Stimulated activated CD8-positive, alpha-beta memory T cell treated with anti-CD3 and anti-CD28 coated beads, Interleukin-12 subunit alpha, Interleukin-12 subunit beta, amount 100 ng/mL, for 24 hours (primary cell): Measurements from ENCODE around the gene PRKAR2B.
"Not testable (repeated sequence)": the region's sequence is repeated elsewhere in the genome, so short reads cannot be mapped to it uniquely, and the experiment has no call there.

ENCODE experiments used
- DNase-seq: peaks from one replicate; pipeline ENCODE4 v3.0.0-alpha.2; 2020; ENCODE audit errors: extremely low read depth

The PRKAR2B gene

DNA sequence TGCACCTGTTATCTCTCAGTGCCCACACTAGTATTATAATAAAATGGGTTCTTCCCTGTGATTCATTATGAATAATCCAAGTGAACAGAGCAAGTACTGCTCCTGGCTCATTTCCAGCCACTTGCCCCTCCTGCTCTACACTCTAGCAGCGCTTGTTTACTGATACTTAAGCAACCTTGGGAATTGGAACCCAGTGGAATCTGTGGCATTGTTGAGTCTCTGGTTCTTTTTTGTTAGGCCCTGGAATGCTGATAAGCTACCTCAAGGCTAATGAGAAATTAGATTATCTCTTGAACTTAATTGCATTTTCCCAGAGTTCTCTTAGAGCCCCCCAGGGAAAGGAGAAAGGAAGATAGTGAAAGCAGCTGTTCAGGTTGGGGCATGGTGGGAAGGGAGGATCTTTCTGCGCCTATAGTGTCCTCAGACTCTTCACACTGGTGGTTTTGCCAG, 34.0 kb downstream of the PRKAR2B start:
- DNase-seq, result no peak

DNA sequence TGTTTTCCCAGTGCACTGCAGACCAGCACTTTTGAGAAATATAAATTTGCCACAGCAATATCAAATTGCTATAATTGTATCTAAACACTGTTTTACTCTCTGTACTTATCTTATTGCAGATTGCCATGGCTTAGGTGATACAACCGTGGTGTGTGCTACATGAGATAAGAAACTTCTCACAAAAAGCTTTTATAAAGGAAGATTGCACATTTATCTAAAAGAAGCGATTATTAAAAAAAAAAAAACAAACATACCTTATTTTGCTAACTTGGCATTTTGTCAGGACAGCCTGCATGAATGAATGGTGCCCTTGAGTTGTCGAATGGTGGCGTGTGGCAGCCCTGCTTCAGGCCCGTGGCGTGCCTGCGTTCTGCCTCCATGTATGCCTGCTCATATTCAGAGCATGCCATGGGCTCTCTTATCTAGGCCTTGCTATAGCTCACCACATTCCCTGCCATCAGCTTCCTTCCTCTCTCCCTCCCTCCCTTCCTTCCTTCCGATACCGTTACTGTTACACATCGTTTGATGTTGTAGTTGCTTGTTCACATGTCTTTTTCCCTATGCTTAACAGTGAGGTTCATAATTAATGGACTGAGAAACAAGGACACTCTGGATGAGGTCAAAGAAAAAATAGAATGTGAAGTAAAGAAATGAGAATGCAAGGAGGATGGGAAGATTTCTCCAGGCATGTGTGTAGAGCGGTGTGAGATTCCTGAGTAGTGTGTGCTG, 34.9 kb downstream of the PRKAR2B start:
- DNase-seq, result no peak

DNA sequence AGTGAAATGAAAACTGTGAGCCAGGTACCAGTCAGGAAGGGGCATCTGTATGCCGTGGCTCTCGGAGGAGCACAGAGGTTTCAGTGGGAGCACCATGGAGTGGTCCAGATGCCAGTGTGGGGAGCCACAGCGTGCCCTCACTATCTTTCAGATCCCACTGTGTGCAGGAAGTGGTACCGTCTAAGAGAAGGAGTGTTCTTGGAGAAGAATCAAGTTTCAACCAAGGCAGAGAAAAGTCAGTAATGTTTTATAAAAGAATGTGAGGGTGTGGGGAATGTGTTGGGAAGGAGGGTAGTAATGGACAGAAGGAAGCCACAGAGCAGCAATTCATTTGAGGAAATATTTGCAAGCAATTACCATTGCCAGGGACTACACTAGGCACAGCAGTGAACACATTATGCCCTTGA, 35.6 kb downstream of the PRKAR2B start:
- DNase-seq, result no peak

DNA sequence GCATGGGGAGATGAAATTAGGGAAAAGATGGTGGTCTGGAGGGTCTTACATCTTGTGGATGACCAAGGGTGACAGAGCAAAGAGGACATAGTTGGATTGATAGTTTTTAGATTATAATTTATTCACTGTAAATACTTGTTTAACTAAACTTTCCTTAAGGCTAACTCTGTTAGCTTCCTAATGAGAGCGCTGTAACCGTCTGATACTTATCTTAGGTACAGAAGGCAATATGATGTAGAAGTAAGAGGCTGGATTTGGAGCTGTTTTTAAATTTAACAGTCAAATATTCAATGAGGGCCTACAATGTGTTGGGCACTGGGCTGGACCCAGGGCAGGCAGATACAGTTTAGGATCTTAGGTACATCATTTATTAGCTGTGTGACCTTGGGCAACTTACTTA, 36.0 kb downstream of the PRKAR2B start:
- no peak for DNase-seq

DNA sequence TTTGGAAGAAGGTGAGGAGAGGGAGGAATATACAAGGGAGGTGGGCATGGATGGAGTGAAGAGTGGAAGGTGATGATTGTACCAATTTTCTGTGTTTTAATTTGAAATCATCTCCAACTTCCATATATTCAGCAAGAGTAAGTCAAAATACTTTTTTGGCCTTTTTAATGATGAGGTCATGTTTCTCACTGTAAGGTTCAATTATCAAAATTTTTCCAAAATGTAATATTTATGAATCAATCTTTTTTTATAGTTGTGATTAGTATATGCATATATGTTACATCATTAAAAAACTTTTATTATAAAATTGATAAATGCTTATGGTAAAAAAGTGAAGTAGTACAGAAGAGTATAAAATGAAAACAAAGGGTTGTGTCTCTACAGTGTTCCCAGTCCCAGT, 40.7 kb downstream of the PRKAR2B start:
- no peak for DNase-seq

DNA sequence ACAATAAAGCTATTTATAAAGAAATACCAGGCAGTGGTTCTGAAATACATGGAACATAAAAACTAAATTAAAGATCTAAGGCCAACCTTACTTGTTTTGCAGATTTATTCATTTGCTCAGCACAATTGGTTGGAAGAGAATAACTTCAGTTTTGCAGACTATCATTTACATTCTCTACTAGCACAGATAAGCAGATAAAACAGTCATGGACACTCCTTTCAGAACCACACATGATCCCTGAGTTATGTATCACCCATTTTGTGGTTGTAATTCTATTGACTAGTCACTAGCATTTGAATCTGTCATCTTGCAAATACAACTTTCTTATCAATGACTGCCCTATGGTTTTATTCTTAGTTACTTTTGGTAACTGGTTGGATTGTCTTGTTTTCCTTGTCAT, 45.1 kb downstream of the PRKAR2B start:
- no peak for DNase-seq

DNA sequence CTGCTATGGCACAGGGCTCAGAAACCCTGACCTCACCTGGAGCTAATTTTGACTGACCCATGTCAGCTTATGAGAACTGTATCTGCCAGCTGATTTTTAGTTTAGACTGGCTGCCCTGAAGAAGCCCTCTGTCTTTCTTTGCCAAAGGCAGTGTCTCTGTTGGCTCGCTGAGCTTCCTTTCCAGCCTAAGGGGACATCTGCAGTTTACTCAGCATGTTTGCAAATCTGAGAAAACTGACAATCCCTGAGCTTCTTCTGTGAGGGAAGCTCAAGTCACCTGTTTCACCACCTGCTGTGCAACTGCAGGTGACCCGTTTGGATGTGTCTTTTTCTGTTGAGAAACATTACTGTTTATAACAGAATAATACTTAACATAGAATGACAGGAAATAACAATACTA, 46.0 kb downstream of the PRKAR2B start:
- DNase-seq, result no peak

DNA sequence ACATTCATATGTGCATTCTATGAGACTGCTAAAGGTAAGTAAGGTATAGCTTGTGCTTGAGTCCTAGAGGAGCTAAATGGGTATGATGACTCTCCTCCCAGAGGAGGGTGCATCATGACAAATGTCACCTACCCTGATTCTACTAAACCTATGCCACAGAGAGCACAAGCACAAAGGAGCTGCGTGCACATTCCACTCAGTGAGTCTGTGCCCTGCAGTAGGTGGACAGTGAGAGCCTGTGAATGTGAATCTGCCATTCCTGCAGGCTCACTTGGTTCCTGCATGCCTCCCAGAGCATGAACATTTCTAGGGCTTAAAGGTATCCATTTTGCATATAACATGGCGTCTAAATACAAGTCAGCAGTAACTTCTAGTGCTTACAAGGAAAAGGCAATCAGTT, 46.8 kb downstream of the PRKAR2B start:
- DNase-seq, result no peak

DNA sequence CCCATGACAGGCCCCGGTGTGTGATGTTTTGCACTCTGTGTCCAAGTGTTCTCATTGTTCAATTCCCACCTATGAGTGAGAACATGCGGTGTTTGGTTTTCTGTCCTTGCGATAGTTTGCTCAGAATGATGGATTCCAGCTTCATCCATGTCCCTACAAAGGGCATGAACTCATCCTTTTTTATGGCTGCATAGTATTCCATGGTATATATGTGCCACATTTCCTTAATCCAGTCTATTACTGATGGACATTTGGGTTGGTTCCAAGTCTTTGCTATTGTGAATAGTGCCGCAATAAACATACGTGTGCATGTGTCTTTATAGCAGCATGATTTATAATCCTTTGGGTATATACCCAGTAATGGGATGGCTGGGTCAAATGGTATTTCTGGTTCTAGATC, 49.2 kb downstream of the PRKAR2B start:
- DNase-seq, result not testable (repeated sequence)

DNA sequence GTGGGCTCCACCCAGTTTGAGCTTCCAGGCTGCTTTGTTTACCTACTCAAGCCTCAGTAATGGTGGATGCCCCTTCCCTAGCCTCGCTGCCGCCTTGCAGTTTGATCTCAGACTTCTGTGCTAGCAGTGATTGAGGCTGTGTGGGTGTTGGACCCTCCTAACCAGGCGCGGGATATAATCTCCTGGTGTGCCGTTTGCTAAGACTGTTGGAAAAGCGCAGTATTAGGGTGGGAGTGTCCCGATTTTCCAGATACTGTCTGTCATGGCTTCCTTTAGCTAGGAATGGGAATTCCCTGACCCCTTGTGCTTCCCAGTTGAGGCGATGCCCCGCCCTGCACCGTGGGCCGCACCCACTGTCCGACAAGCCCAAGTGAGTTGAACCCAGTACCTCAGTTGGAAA, 54.6 kb downstream of the PRKAR2B start:
- DNase-seq, result not testable (repeated sequence)

DNA sequence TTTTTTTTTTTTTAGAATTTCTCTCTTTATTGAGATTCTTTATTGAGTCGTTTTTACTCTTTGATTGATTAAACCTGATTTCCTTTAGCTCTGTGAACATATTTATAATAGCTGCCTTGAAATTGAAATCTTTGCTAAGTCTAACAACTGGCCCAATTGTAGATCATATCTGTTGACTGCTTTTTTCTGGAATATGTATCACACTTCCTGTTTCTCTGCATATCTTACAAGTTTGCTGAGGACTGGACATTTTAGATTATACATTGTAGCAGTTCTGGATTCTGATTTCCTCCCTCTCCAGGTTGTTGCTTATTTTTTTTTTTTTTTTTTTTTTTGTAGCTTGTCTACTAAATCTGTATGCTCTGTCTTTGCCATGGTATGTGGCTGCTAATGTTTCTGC, 56.3 kb downstream of the PRKAR2B start:
- no peak for DNase-seq

DNA sequence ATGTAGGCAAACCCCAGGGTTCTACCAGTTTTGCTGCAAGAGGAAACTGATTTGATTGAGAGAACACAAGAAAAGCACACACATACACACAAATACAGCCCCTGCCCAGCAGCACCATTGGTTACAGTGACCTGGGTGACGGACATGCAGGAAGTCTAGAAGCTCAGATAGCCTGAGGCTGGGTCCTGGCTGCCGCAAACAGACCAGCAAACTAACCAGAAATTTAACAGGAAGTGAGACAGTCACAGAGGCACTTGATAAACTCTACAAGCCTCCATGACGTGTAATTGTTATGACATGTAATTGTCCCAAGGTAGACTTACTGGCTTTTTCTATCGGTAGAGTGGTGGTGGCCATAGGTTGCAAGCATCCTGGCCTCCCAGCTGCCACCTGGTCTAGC, 58.9 kb downstream of the PRKAR2B start:
- DNase-seq, result no peak

DNA sequence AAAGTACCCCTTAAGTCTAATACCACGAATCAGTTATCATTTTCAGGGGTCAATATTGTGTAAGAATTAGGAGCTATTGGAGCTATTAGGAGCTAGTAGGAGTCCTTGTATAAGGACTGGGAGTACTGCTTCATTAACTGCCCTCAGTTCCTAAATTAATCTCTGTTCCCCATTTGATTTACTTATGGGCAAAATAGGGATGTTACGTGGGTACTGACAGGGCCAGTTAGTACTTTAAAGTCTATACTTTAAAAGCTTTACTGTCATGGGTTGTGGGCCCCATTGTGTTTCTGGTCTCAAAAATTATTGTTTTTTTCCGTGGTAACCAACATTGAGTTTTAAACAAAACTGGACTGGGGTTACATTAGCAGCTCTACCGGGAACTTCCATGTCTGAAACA, 60.3 kb downstream of the PRKAR2B start:
- no peak for DNase-seq

DNA sequence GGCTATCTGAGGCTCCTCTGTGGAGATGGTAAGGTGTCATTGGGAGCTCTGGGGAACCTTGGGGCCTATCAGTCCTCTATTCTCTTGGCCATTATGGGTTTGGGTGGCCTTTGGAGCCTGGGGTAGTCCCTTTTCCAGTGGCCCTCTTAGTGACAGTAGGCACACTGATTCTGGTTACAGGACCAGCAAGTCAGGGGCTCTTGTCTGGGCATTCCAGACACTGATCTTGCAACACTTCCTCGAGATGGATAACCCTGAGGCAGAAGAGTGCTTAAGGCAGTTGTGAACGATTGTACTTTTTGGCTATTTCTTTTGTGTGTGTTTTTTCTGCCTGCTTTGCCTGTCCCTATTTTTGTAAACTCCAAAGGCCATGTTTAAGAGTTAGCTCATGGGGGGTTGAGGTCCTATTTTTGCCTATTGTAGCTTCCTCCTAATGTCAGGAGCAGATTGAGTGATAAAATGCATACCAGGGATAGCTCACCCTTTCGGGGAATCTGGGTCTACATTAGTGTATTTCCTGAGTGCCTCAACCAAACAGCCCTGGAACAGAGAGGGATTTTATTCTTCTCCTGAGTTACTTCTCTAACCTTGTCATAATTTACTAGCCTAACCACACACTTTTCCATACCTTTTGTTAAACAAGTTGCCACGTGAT, 61.2 kb downstream of the PRKAR2B start:
- DNase-seq, result no peak

DNA sequence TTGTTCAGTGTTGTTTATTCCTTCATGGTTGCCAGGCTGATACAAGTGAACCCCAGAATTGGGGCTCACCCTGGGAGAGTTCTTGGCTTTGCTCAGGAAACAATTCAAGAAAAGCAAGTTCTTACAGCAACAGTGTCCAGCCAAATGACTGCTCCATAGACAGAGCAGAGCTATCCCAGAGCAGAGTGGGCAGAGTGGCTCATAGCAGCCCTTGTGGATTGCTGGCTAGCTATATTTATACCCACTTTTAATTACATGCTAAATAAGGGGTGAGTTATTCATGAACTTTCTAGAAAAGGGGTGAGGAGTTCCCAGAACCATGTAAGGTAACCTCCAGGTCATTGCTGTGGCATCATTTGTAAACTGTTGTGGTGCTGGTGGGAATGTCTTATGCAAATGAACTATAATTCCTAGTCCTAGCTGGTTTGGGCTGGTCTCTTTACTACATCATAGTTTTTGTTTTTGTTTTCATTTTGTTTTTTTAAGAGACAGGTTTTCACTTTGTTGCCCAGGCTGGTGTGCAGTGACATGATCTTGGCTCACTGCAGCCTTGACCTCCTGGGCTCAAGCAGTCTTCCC, 64.4 kb downstream of the PRKAR2B start:
- no peak for DNase-seq

DNA sequence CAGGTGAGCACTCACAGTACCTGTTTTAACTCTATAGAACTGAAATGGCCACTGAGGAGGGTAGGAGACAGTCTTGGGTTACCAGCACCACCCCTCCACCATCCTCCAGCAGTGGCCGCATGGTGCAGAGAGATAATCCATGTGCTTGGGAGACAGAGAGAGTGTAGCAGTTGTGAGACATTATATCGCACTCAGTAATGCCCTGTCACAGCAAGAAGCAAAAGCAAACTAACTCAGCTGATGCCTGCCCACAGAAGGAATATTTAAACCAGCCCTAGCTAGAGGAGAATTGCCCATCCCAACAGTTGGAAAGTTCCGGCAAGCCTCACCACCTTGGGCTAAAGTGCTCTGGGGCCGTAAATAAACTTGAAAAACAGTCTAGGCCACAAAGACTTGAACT, 65.5 kb downstream of the PRKAR2B start:
- no peak for DNase-seq

DNA sequence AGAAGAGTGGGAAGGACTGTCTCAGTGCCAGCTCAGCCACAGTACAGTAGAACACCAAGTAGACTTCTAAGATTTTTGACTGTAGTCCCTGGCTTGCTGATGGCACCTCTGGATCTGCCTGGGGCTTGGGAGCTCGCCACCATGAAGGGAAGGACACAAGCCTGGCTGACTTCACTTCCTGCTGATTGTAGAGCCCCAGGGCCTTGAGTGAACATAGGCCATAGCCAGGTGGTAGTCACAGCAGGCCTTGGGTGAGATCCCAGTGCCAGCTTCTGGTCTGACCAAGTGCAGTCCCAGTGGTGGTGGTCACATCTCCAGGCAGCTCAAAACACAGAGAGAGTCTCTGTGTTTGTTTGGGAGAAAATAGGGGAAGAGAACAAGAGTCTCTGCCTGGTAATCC, 66.7 kb downstream of the PRKAR2B start:
- DNase-seq, result no peak

DNA sequence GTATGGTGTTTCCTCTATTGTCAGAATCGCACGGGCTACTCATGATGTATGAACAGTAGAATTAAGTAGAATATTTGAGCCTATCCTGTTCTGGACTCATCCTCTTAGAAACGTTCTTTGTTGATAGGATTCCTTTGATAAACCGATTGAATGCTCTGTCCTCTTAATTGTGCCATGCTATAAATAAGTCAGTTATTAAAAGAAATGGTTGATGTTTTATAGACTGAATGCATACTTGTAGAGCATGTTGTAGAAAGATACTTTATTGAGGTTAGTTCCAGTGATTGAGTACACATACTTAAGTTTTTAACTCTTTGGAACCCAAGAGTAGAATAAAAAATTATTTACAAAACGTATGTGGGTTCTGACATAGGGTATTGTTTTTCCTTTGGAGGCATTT, 69.4 kb downstream of the PRKAR2B start:
- no peak for DNase-seq

DNA sequence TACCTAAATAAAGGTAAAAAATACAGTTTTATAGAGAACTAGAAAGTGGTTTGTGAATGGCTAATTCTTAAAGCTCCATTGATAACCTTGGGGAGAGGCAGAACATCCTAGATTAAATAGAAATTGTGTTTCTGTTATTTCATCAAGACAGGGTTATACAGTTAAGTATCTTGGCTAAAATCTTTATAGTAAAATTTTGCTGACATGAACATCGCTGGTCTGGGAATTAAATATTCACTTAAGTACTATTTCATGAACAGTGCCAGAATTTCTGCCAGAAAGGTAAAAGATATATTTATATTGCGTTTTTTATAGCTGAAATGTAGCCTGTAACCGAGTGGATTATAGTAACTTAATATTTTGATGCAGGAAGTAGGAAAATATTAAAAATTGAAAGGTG, 70.6 kb downstream of the PRKAR2B start:
- DNase-seq, result no peak

DNA sequence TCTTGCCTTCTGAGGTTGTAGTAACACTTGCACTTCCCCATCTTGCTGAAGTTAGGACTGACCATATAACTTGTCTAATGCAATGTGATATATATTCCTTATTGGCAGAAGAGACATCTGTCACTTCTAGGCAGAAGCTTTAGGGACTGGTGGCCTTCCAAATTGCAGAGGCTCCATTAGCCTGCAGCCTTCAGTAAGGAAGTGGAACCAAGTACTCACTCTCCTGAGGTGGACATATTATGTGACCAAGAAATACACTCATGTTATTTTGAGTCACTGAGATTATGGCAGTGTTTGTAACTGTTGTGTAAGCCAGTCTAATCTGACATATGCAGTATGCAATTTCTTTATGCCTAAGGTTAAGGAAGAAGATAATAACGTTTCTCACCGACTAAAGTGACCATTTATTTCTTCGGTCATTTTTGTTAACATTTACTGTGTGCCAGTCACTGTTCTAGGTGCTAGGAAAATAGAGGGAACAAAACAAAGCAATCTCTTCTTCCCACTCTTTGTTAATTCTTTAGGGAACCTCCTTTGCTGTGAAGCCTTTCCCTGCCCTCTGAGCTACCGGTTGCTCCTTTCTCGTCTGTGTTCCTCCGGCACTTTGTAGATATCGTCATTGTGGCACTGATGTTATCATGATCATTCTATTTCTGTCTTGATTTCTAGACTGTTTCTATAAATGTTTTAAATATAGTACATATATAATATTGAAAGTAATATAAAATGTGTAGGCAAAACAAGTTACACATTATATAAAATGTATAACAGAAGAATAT, 71.4 kb downstream of the PRKAR2B start:
- DNase-seq, result no peak

DNA sequence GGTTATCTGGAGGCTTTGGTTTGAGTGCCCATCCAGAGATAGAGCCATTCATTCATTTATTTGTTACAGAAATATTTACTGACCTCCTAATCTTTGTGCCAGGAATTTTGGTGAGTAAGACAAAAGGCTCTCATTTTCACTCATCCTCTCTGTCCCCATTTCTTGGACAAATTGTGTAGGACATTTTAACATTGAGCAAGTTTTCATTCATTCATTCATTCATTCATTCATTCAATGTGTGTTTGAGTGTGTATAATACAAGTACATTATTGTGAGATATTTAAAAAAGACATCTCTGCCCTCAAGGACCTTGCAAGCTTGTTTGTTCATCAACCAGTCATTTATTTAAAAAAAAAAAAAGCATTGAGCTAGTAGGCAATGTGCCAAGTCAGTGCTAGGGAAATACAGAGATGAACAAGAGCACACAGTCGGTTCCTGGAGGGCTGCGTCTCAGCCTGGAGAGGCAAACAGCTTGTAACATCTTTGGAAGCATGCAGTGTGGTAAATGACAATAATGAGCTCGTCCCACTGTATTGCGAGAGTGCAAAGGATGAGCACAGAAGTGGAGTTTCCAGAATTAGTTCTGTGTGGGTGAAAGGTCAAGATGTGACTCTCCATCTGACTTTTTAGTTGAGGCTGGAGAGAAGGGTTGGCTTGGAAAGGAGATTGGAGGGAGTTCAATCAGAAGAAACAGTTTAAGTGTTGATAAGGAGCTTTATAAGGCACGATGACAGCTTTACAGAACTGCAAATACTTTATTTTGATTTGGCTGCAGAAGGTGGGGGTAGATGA, 73.8 kb downstream of the PRKAR2B start:
- DNase-seq, result no peak
